ENCODE data around the gene MAGEA4. TPM values are rescaled to one million over a fixed set of nuclear protein-coding genes. Genes with fewer than 3 reads are reported as not detected.

Gene MAGEA4
- polyA plus RNA-seq, 3 donors, result not detected

GRCh38 chrX:151875270-151876026 lies 37.2 kb upstream of the MAGEA4 start:
- no peaks in the 10 kb centered on the region for H3K36me3 Mint-ChIP-seq
- Histone ChIP-seq H3K4me3 (replicated peaks in 1 of 3; ENCODE audit: low read depth in 2 of 3, low read length in 3 of 3) (no peak overlapping the region), H3K9me3 (replicated peaks in 1 of 2; ENCODE audit: control insufficient read depth in 1 of 2, insufficient read depth in 1 of 2, low read length in 2 of 2) (peaks cover 0 to 3% of the 10 kb centered on the region in 2 donors), H3K79me2 (ENCODE audit: insufficient read depth, low read length) (no peaks in the 10 kb centered on the region), H3K4me2 (replicated peaks; ENCODE audit: extremely low read depth, low read length, poor library complexity, severe bottlenecking) (no peak overlapping the region), H3K27ac (ENCODE audit: low read depth in 1 of 2, low read length in 2 of 2) (no peak overlapping the region), H3K27me3 (ENCODE audit: control insufficient read depth in 2 of 2, insufficient read depth in 2 of 2, low read length in 2 of 2) (no peaks in the 10 kb centered on the region), H4K20me1 (ENCODE audit: insufficient read depth, low read length) (no peaks in the 10 kb centered on the region), H3K36me3 (replicated peaks in 1 of 2; ENCODE audit: control insufficient read depth in 1 of 2, insufficient read depth in 2 of 2, low read length in 2 of 2) (no peaks in the 10 kb centered on the region), H3K4me1 (ENCODE audit: control insufficient read depth in 1 of 2, insufficient read depth in 2 of 2, low read length in 2 of 2) (no peaks in the 10 kb centered on the region), H2AFZ (ENCODE audit: insufficient read depth, low read depth, low read length, poor library complexity, severe bottlenecking) (no peak overlapping the region), H3K9ac (ENCODE audit: insufficient read depth, low read length, poor library complexity, severe bottlenecking) (no peak overlapping the region)
- no peak overlapping the region for H3K27ac Mint-ChIP-seq
- intact Hi-C loops (cut with micrococcal nuclease), result no loop called here
- no peaks in the 10 kb centered on the region for H3K27me3 Mint-ChIP-seq (ENCODE audit: low read depth in 3 of 3)
- H3K9me3 Mint-ChIP-seq, result peaks cover 2 to 9% (median 5%) of the 10 kb centered on the region in 7 donors
- H3K4me3 Mint-ChIP-seq, result no peak overlapping the region
- H3K4me1 Mint-ChIP-seq, result no peaks in the 10 kb centered on the region
- no peak for DNase-seq
- 63% methylated on average over 3 of the region's 5 CpGs for WGBS (ENCODE audit: insufficient coverage)
- TF ChIP-seq CTCF (IDR thresholded peaks at IDR 0.05), result no peak

GRCh38 chrX:151878574-151878973 lies 34.1 kb upstream of the MAGEA4 start:
- Histone ChIP-seq H3K4me1 (ENCODE audit: control insufficient read depth in 1 of 2, insufficient read depth in 2 of 2, low read length in 2 of 2) (no peaks in the 10 kb centered on the region), H3K9ac (ENCODE audit: insufficient read depth, low read length, poor library complexity, severe bottlenecking) (no peak overlapping the region), H3K4me3 (replicated peaks in 1 of 3; ENCODE audit: low read depth in 2 of 3, low read length in 3 of 3) (no peak overlapping the region), H2AFZ (ENCODE audit: insufficient read depth, low read depth, low read length, poor library complexity, severe bottlenecking) (no peak overlapping the region), H3K27me3 (ENCODE audit: control insufficient read depth in 2 of 2, insufficient read depth in 2 of 2, low read length in 2 of 2) (no peaks in the 10 kb centered on the region), H3K4me2 (replicated peaks; ENCODE audit: extremely low read depth, low read length, poor library complexity, severe bottlenecking) (no peak overlapping the region), H3K27ac (ENCODE audit: low read depth in 1 of 2, low read length in 2 of 2) (no peak overlapping the region), H3K79me2 (ENCODE audit: insufficient read depth, low read length) (no peaks in the 10 kb centered on the region), H3K36me3 (replicated peaks in 1 of 2; ENCODE audit: control insufficient read depth in 1 of 2, insufficient read depth in 2 of 2, low read length in 2 of 2) (no peaks in the 10 kb centered on the region), H4K20me1 (ENCODE audit: insufficient read depth, low read length) (no peaks in the 10 kb centered on the region), H3K9me3 (replicated peaks in 1 of 2; ENCODE audit: control insufficient read depth in 1 of 2, insufficient read depth in 1 of 2, low read length in 2 of 2) (peaks cover 0 to 3% of the 10 kb centered on the region in 2 donors)
- TF ChIP-seq CTCF (IDR thresholded peaks at IDR 0.05), result no peak
- Mint-ChIP-seq H3K27ac (no peak overlapping the region), H3K4me3 (no peak overlapping the region), H3K27me3 (ENCODE audit: low read depth in 3 of 3) (no peaks in the 10 kb centered on the region), H3K9me3 (peaks cover 3 to 8% (median 5%) of the 10 kb centered on the region in 7 donors), H3K36me3 (no peaks in the 10 kb centered on the region), H3K4me1 (no peaks in the 10 kb centered on the region)
- intact Hi-C loops (cut with micrococcal nuclease), result no loop called here
- WGBS (ENCODE audit: insufficient coverage), result no CpG with 5 or more reads among the region's 8 CpGs
- no peak for DNase-seq

Data from CD14-positive monocyte (primary cell).